ENCODE measurements around the gene ATP11B.

Gene ATP11B

GRCh38 chr3:182967218-182968204 is 174.2 kb downstream of the ATP11B start:
- Histone ChIP-seq H3K9ac (ENCODE audit: low read depth, low read length) (no peak overlapping the region), H3K4me3 (ENCODE audit: low read length) (no peak overlapping the region), H3K27me3 (ENCODE audit: control insufficient read depth, insufficient read depth, low read length) (no peaks in the 10 kb centered on the region)

GRCh38 chr3:182969277-182969676 is 176.0 kb downstream of the ATP11B start:
- Histone ChIP-seq H3K9me3 (replicated peaks; ENCODE audit: low read length) (no peaks in the 10 kb centered on the region), H3K4me2 (ENCODE audit: low read length) (peak overlapping the region; percentile 32), H3K27me3 (ENCODE audit: control insufficient read depth, insufficient read depth, low read length) (no peaks in the 10 kb centered on the region), H3K36me3 (ENCODE audit: insufficient read depth, low read length) (no peaks in the 10 kb centered on the region), H3K4me1 (ENCODE audit: control insufficient read depth, insufficient read depth, low read length) (peaks cover 17% of the 10 kb centered on the region), H3K4me3 (ENCODE audit: low read length) (no peak overlapping the region), H3K9ac (ENCODE audit: low read depth, low read length) (peak overlapping the region; percentile 28)

More at GRCh38 chr3:182967218-182968204, 174.2 kb downstream of the ATP11B start:
- H3K9me3 ChIP-seq (replicated peaks; ENCODE audit: low read length) = no peaks in the 10 kb centered on the region
- no peak overlapping the region for H3K4me2 ChIP-seq (ENCODE audit: low read length)
- H3K36me3 ChIP-seq (ENCODE audit: insufficient read depth, low read length) = no peaks in the 10 kb centered on the region
- peaks cover 17% of the 10 kb centered on the region for H3K4me1 ChIP-seq (ENCODE audit: control insufficient read depth, insufficient read depth, low read length)

DNA sequence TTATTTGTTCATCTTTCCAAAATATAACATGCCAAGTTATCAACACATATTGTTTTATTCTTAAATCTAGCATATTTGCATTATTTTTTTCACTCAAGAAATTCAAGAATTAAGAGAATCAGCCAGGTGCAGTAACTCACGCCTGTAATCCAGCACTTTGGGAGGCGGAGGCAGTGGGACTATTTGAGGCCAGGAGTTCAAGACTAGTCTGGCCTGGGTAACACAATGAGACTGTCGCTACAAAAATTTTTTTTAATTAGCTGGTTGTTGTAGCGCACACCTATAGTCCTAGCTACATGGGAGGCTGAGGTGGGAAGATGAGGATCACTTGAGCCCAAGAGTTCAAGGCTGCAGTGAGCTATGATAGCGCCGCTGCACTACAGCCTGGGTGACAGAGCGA is 176.5 kb downstream of the ATP11B start:
- no peak overlapping the region for H3K4me3 ChIP-seq (ENCODE audit: low read length)
- H3K9me3 ChIP-seq (replicated peaks; ENCODE audit: low read length) = no peaks in the 10 kb centered on the region
- no peaks in the 10 kb centered on the region for H3K27me3 ChIP-seq (ENCODE audit: control insufficient read depth, insufficient read depth, low read length)
- H3K9ac ChIP-seq (ENCODE audit: low read depth, low read length) = peak overlapping the region; percentile 28
- peak overlapping the region; percentile 13 for H3K4me2 ChIP-seq (ENCODE audit: low read length)
- peaks cover 17% of the 10 kb centered on the region for H3K4me1 ChIP-seq (ENCODE audit: control insufficient read depth, insufficient read depth, low read length)
- H3K36me3 ChIP-seq (ENCODE audit: insufficient read depth, low read length) = no peaks in the 10 kb centered on the region

- no peaks in the 10 kb centered on the region for H3K9me3 ChIP-seq (replicated peaks; ENCODE audit: low read length)
- H3K9ac ChIP-seq (ENCODE audit: low read depth, low read length) = no peak overlapping the region
- H3K27me3 ChIP-seq (ENCODE audit: control insufficient read depth, insufficient read depth, low read length) = no peaks in the 10 kb centered on the region
- no peak overlapping the region for H3K4me3 ChIP-seq (ENCODE audit: low read length)
- no peak overlapping the region for H3K4me2 ChIP-seq (ENCODE audit: low read length)
- peaks cover 17% of the 10 kb centered on the region for H3K4me1 ChIP-seq (ENCODE audit: control insufficient read depth, insufficient read depth, low read length)
- H3K36me3 ChIP-seq (ENCODE audit: insufficient read depth, low read length) = no peaks in the 10 kb centered on the region
Observed at GRCh38 chr3:182970811-182971418, 177.6 kb downstream of the ATP11B start.
